ENCODE measurements around the gene ZNF630.

DNA sequence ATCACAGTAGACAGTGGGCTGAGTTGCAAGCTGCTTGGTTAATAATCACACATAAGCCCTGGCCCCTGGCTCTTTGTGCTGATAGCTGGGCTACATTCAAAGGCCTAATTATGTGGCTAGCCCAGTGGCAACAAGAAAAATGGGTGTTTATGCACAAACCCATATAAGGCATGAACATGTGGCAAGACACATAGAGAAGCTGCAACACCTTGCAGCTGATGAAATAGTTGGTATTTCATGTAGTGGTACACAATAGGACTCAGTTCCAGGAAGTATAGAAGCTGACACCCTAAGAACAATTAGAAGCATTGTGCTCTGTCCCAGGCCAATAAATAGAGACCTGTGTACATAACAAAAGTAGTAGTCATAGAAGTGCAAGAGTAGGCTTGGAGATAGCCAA is 14.6 kb upstream of the ZNF630 start:
- TF ChIP-seq, protein P1, sequence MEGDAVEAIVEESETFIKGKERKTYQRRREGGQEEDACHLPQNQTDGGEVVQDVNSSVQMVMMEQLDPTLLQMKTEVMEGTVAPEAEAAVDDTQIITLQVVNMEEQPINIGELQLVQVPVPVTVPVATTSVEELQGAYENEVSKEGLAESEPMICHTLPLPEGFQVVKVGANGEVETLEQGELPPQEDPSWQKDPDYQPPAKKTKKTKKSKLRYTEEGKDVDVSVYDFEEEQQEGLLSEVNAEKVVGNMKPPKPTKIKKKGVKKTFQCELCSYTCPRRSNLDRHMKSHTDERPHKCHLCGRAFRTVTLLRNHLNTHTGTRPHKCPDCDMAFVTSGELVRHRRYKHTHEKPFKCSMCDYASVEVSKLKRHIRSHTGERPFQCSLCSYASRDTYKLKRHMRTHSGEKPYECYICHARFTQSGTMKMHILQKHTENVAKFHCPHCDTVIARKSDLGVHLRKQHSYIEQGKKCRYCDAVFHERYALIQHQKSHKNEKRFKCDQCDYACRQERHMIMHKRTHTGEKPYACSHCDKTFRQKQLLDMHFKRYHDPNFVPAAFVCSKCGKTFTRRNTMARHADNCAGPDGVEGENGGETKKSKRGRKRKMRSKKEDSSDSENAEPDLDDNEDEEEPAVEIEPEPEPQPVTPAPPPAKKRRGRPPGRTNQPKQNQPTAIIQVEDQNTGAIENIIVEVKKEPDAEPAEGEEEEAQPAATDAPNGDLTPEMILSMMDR (IDR thresholded peaks at IDR 0.05) = no peak
- no peak for TF ChIP-seq POLR2A (IDR thresholded peaks at IDR 0.05)
